Sigmoid colon (tissue), 4 donors: Measurements from ENCODE around the gene GTSE1.

Experiments used
- POLR2AphosphoS5 ChIP-seq, 4 donors: sonication (generic); formaldehyde crosslinking; IDR thresholded peaks; one replicate each; pipeline ENCODE4 v1.6.1; 2017; ENCODE audit warnings: antibody characterized with exemption in 4 of 4
- TF ChIP-seq, protein P1 (sequence below), 4 experiments: fragments of 450-650 bp in 3 of 4; fragments of 200-600 bp in 1 of 4; IDR thresholded peaks; one replicate each; pipeline ENCODE4 v1.5.1; 2016 to 2019; ENCODE audit warnings: antibody characterized with exemption in 4 of 4, mild to moderate bottlenecking in 3 of 4, moderate library complexity in 2 of 4

- TF ChIP-seq, protein P1, sequence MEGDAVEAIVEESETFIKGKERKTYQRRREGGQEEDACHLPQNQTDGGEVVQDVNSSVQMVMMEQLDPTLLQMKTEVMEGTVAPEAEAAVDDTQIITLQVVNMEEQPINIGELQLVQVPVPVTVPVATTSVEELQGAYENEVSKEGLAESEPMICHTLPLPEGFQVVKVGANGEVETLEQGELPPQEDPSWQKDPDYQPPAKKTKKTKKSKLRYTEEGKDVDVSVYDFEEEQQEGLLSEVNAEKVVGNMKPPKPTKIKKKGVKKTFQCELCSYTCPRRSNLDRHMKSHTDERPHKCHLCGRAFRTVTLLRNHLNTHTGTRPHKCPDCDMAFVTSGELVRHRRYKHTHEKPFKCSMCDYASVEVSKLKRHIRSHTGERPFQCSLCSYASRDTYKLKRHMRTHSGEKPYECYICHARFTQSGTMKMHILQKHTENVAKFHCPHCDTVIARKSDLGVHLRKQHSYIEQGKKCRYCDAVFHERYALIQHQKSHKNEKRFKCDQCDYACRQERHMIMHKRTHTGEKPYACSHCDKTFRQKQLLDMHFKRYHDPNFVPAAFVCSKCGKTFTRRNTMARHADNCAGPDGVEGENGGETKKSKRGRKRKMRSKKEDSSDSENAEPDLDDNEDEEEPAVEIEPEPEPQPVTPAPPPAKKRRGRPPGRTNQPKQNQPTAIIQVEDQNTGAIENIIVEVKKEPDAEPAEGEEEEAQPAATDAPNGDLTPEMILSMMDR (IDR thresholded peaks at IDR 0.05) = no peak
- no peak for TF ChIP-seq POLR2AphosphoS5 (IDR thresholded peaks at IDR 0.05)
Observed at GRCh38 chr22:46362934-46363515, 66.4 kb downstream of the GTSE1 start.
